NCI-H146 treated with DMSO at 0.1 percent for 48 hours (cell line): Measurements from ENCODE around the gene PTPRO.
"Not testable (repeated sequence)": the region's sequence is repeated elsewhere in the genome, so short reads cannot be mapped to it uniquely, and the experiment has no call there.

Experiments
- DNase-seq: peaks from one replicate; lab custom pipeline; 2025; ENCODE audit not compliant: unreplicated experiment; lab: John Stamatoyannopoulos, UW

PTPRO gene

GRCh38 chr12:15599266-15600037 is 277.1 kb downstream of the PTPRO start:
- DNase-seq = peak; percentile 30

- no peak for DNase-seq
These were observed 278.1 kb downstream of the PTPRO start for GRCh38 chr12:15600223-15600935.

- no peak for DNase-seq
These were observed 279.0 kb downstream of the PTPRO start for GRCh38 chr12:15601210-15601800.

GRCh38 chr12:15602051-15602672 is 279.9 kb downstream of the PTPRO start:
- DNase-seq = no peak

- DNase-seq = no peak
These were observed 281.3 kb downstream of the PTPRO start for GRCh38 chr12:15603474-15604085.

- no peak for DNase-seq
These were observed 283.7 kb downstream of the PTPRO start for GRCh38 chr12:15605881-15606590.

GRCh38 chr12:15608406-15608805 is 286.1 kb downstream of the PTPRO start:
- no peak for DNase-seq

GRCh38 chr12:15608941-15609340 is 286.6 kb downstream of the PTPRO start:
- DNase-seq = no peak

GRCh38 chr12:15613981-15614380 is 291.7 kb downstream of the PTPRO start:
- DNase-seq = no peak

- not testable (repeated sequence) for DNase-seq
These were observed 294.2 kb downstream of the PTPRO start for GRCh38 chr12:15616495-15616894.

- DNase-seq = no peak
These were observed 298.6 kb downstream of the PTPRO start for GRCh38 chr12:15620741-15621539.

- DNase-seq = no peak
These were observed 302.8 kb downstream of the PTPRO start for GRCh38 chr12:15625075-15625474.

- DNase-seq = no peak
These were observed 306.0 kb downstream of the PTPRO start for GRCh38 chr12:15627995-15628945.

- no peak for DNase-seq
These were observed 306.8 kb downstream of the PTPRO start for GRCh38 chr12:15629108-15629507.

- no peak for DNase-seq
These were observed 307.5 kb downstream of the PTPRO start for GRCh38 chr12:15629761-15630160.

GRCh38 chr12:15631007-15631715 is 308.9 kb downstream of the PTPRO start:
- DNase-seq = no peak

- DNase-seq = no peak
These were observed 310.4 kb downstream of the PTPRO start for GRCh38 chr12:15632708-15633107.

GRCh38 chr12:15633201-15633600 is 310.9 kb downstream of the PTPRO start:
- no peak for DNase-seq
